ENCODE data around the gene OCEL1. TPM values are rescaled to one million over a fixed set of nuclear protein-coding genes. Genes with fewer than 3 reads are reported as not detected.

The OCEL1 gene
- total RNA-seq, 2 experiments from 2014 or later = 10.2 to 29.5 TPM

DNA sequence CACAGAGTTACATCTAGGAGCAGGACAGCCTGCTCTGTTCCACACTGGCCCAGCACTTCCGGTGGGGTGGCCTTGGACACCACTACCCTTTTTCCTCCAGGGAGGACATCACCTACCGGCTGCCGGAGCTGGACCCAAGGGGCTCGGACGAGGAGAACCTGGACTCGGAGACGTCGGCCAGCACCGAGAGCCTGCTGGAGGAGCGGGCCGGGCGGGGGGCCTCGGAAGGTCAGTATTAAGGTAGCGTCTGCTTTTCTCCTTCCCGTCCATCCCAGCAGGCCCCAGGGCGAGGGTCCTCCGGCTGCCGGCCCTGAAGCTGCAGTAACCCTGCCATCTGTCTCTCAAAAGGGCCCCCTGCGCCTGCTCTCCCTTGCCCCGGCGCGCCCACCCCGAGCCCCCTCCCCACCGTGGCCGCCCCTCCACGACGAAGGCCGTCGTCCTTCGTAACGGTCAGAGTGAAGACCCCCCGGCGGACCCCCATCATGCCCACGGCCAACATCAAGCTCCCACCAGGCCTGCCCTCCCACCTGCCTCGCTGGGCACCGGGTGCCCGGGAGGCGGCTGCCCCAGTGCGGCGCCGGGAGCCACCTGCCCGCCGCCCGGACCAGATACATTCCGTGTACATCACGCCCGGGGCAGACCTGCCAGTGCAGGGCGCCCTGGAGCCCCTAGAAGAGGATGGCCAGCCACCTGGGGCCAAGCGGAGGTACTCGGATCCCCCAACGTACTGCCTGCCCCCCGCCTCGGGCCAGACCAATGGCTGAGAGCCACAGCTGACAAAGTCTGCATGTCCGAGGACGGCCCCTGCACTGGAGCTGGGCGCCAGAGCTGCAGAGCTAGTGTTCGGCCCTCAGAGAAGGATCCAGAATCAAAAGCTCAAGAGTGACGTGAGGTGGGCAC, 14.2 kb upstream of the OCEL1 start:
- Histone ChIP-seq H3K9me2 (ENCODE audit: insufficient read depth, low read length) (no peaks in the 10 kb centered on the region), H3K36me3 (ENCODE audit: insufficient read depth, low read length) (peaks cover 50% of the 10 kb centered on the region)
- POLR2A ChIA-PET = no interaction called here

DNA sequence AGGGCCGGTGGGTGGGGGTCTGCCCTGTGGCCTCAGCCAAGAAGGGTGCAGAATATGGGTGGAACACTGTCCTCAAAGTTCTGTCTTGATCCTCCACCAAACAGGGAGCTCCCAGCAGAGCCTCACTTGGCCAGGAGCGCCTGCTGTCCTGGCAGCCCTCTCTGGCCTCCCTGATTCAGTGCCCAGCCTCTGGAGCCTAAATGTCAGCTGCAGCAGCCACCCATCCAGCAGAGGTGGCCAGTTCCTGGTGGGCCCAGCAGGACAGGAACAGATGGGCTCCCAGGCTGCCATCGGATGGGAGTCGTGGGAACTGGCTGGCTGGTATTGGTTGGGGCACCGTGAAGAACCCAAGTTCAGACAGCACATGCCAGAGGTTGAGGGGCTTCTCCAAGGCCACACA, 12.7 kb upstream of the OCEL1 start:
- ChIA-PET POLR2A (no interaction called here), CTCF (ENCODE audit: unreplicated experiment) (no interaction called here)
- H3K36me3 ChIP-seq (ENCODE audit: insufficient read depth, low read length) = peaks cover 55% of the 10 kb centered on the region
- TF ChIP-seq EZH2phosphoT487 (IDR thresholded peaks at IDR 0.05; ENCODE audit: borderline replicate concordance, low read depth, low read length) = no peak
- TF ChIP-seq, protein P1, sequence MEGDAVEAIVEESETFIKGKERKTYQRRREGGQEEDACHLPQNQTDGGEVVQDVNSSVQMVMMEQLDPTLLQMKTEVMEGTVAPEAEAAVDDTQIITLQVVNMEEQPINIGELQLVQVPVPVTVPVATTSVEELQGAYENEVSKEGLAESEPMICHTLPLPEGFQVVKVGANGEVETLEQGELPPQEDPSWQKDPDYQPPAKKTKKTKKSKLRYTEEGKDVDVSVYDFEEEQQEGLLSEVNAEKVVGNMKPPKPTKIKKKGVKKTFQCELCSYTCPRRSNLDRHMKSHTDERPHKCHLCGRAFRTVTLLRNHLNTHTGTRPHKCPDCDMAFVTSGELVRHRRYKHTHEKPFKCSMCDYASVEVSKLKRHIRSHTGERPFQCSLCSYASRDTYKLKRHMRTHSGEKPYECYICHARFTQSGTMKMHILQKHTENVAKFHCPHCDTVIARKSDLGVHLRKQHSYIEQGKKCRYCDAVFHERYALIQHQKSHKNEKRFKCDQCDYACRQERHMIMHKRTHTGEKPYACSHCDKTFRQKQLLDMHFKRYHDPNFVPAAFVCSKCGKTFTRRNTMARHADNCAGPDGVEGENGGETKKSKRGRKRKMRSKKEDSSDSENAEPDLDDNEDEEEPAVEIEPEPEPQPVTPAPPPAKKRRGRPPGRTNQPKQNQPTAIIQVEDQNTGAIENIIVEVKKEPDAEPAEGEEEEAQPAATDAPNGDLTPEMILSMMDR (conservative IDR thresholded peaks at IDR 0.05; ENCODE audit: low read length) = no peak
- no peak overlapping the region for H2AFZ ChIP-seq (ENCODE audit: low read length)
- no peak overlapping the region for H3K27ac ChIP-seq (ENCODE audit: low read depth, low read length, poor library complexity, severe bottlenecking)
- H4K20me1 ChIP-seq (ENCODE audit: insufficient read depth, low read length) = no peaks in the 10 kb centered on the region
- no peaks in the 10 kb centered on the region for H3K9me2 ChIP-seq (ENCODE audit: insufficient read depth, low read length)
- no peaks in the 10 kb centered on the region for H3K9me3 ChIP-seq (ENCODE audit: low read length)
- H3K79me2 ChIP-seq (ENCODE audit: insufficient read depth, low read depth, low read length) = no peaks in the 10 kb centered on the region
- DNase-seq (ENCODE audit: low spot score) = no peak
- no peak overlapping the region for H3K4me3 ChIP-seq (ENCODE audit: low read depth, low read length, poor library complexity, severe bottlenecking)
- BruUV-seq (replicated peaks) = no TSS peak
- no peak overlapping the region for H3K4me2 ChIP-seq (ENCODE audit: low read length)
- intact Hi-C loops (cut with micrococcal nuclease; ENCODE audit: unreplicated experiment) = no loop called here
- H3K4me1 ChIP-seq (ENCODE audit: insufficient read depth, low read length, poor library complexity, severe bottlenecking) = peaks cover 44% of the 10 kb centered on the region

More for the DNA sequence above, 14.2 kb upstream of the OCEL1 start:
- H4K20me1 ChIP-seq (ENCODE audit: insufficient read depth, low read length) = no peaks in the 10 kb centered on the region
- no peaks in the 10 kb centered on the region for H3K79me2 ChIP-seq (ENCODE audit: insufficient read depth, low read depth, low read length)
- intact Hi-C loops (cut with micrococcal nuclease; ENCODE audit: unreplicated experiment) = no loop called here
- TF ChIP-seq, protein P1 (conservative IDR thresholded peaks at IDR 0.05; ENCODE audit: low read length) = no peak
- TF ChIP-seq EZH2phosphoT487 (IDR thresholded peaks at IDR 0.05; ENCODE audit: borderline replicate concordance, low read depth, low read length) = no peak
- no peak overlapping the region for H3K27ac ChIP-seq (ENCODE audit: low read depth, low read length, poor library complexity, severe bottlenecking)
- no peak for DNase-seq (ENCODE audit: low spot score)
- no peaks in the 10 kb centered on the region for H3K9me3 ChIP-seq (ENCODE audit: low read length)
- BruUV-seq (replicated peaks) = no TSS peak
- H3K4me2 ChIP-seq (ENCODE audit: low read length) = no peak overlapping the region
- no peak overlapping the region for H2AFZ ChIP-seq (ENCODE audit: low read length)
- no peak overlapping the region for H3K4me3 ChIP-seq (ENCODE audit: low read depth, low read length, poor library complexity, severe bottlenecking)
- H3K4me1 ChIP-seq (ENCODE audit: insufficient read depth, low read length, poor library complexity, severe bottlenecking) = peaks cover 44% of the 10 kb centered on the region
- CTCF ChIA-PET (ENCODE audit: unreplicated experiment) = no interaction called here

All from OCI-LY7 (cell line).